ENCODE data around the gene NUP93. TPM values are rescaled to one million over a fixed set of nuclear protein-coding genes. Genes with fewer than 3 reads are reported as not detected.
A peak's percentile ranks its signal among the peaks of the same experiment; 100 is the strongest.

The NUP93 gene
- 10 to 100 TPM; 21.6 to 55.5 (median 37.7) TPM for total RNA-seq

DNA sequence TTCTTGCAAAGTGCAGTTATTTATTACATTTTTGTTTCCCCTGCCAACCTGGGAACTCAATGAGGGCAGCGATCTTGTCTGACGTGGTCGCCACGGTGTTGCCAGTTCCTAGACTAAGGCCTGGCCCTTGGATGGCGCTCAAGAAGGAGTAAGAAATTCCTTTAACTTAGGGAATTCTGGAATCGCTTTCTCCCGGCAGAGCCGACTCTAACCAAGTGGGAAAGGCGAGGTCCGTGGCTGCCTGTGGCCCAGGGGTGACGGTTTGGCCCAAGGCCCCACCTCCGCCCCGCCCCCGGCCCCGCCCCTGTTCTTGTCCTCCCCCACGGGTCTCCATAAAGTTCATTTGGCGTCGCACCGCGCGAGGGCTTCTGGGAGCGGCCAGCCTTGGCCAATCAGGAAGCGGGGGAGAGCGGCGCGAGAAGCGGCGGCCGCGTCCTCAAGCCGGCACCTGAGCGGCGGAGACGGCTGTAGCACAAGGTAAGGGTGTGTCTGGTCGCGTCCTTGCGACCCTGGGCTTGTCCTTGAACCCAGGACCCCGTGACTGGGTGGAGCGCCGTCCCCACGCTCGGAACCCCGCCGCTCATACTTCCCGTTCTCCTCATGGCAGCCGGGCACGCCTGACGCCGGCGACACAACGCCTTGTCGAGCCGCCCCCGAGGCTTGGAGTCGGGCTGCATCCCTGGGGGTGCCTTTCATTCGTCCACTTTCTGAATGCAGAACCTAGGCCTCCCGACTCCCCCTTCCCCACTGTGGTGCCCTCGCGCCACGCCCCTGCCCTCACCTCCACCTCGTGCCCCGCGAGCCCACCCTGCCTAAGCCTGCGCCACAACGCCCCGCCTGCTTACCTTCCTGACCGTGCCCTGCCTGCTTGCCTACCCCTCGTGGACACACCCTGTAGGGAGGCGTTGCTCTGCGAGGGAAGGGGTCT lies at the start of gene NUP93:
NUP93 (plus strand) TSS at position 395 of the 928 bp plus-strand sequence. CDS start 18,119 bp downstream, outside the sequence.
- ATAC-seq (ENCODE audit: low FRiP score) (peak; percentile 96), DNase-seq (ENCODE audit: low spot score) (peak; percentile 71)
- TF ChIP-seq, protein P1, sequence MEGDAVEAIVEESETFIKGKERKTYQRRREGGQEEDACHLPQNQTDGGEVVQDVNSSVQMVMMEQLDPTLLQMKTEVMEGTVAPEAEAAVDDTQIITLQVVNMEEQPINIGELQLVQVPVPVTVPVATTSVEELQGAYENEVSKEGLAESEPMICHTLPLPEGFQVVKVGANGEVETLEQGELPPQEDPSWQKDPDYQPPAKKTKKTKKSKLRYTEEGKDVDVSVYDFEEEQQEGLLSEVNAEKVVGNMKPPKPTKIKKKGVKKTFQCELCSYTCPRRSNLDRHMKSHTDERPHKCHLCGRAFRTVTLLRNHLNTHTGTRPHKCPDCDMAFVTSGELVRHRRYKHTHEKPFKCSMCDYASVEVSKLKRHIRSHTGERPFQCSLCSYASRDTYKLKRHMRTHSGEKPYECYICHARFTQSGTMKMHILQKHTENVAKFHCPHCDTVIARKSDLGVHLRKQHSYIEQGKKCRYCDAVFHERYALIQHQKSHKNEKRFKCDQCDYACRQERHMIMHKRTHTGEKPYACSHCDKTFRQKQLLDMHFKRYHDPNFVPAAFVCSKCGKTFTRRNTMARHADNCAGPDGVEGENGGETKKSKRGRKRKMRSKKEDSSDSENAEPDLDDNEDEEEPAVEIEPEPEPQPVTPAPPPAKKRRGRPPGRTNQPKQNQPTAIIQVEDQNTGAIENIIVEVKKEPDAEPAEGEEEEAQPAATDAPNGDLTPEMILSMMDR (IDR thresholded peaks at IDR 0.05), result no peak

DNA sequence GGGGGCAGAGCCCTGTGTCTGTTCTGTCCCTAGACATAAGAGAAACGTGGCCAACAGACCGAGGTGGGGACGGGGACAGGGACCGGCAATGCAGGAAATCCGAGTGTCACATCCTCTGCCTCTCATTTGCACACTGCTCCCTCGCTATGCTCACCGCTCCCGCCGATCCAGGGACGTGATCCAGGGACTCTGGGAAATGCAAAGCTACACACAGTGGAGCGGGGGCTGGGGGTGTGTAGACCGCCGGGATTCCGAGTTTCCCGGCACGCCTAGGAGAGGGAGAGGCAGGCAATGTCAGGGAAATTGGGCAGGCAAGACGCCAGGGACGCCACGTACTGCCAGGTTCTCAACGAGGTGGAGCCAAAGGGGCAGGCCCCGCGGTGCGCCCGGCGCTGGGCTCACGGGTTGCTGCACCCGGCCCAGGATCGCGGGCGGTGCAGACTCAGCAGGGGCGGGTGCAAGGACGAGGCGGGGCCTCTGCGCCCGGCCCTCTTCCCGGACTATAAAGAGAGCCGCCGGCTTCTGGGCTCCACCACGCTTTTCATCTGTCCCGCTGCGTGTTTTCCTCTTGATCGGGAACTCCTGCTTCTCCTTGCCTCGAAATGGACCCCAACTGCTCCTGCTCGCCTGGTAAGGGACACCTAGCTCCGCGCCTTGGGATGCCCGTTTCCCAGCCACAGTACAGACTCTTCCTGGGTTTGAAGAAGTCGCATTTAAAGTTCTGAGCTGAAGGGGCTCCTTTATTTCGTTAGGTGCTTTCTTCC lies 47.8 kb upstream of the NUP93 start, which contains the start of gene MT1X:
MT1X (plus strand) TSS at position 532 of the 764 bp plus-strand sequence; CDS start at position 603, 71 bp downstream.
- ATAC-seq (ENCODE audit: low FRiP score), result peak; percentile 93
- TF ChIP-seq, protein P1 (IDR thresholded peaks at IDR 0.05), result no peak
- DNase-seq (ENCODE audit: low spot score), result peak; percentile 92

DNA sequence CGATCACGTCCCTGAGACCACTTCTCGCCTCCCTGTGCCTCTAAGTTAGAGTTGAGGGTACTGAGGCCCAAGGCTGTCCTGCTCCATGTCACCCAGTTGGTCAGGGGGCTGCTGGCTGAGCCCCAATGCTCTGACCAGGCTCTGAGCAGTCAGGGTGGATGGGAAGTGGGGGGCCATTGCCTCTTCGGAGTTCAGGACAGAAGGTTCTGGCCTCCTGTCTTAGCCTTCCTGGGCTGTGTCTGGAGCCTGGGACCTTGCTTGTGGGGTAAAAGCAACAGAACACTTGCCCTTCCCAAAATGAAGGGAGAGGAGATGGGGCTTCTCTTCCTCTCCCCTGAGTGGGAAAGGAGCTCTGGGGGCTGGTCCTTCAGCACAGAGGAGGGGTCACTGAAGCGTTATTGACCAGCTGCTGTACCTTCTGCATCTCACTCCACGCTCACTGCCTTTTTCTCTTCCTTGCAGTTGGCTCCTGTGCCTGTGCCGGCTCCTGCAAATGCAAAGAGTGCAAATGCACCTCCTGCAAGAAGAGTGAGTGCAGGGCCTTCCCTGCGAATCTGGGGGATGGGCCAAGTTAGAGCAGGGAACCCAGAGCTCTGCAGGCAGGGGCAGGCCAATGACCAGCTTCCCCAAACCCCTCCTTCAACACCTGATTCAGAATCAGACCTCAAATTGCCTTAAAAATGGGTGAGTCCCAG lies 47.1 kb upstream of the NUP93 start:
- no peak for DNase-seq (ENCODE audit: low spot score)
- no peak for ATAC-seq (ENCODE audit: low FRiP score)
- TF ChIP-seq, protein P1 (IDR thresholded peaks at IDR 0.05), result no peak

DNA sequence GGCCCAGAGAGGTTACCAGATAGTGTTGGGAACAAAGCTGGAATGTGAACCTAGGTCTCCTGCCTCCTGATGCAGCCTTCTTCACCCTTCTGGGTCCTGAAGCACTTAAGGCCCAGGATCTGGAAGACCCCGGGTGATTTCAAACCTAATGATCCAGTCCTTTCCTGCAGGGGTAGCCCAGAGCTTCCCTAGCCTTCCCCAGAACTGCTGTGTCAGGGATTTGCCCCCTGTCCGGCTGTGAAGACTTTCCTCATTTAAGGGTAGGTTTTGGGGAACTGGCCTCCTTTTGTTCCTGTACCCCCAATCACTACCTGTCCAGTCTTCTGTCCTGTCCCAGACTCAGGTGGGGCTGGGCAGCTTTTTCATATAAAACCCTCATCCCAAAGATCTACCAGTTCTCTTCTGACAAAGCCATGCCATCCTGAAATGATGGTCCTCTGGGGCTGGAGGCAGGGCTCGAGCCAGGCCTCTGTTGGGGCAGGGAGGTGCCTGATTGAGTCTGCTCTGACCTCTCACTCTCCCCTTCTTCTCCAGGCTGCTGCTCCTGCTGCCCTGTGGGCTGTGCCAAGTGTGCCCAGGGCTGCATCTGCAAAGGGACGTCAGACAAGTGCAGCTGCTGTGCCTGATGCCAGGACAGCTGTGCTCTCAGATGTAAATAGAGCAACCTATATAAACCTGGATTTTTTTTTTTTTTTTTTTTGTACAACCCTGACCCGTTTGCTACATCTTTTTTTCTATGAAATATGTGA lies 46.3 kb upstream of the NUP93 start:
- ATAC-seq (ENCODE audit: low FRiP score) (no peak), DNase-seq (ENCODE audit: low spot score) (no peak)

DNA sequence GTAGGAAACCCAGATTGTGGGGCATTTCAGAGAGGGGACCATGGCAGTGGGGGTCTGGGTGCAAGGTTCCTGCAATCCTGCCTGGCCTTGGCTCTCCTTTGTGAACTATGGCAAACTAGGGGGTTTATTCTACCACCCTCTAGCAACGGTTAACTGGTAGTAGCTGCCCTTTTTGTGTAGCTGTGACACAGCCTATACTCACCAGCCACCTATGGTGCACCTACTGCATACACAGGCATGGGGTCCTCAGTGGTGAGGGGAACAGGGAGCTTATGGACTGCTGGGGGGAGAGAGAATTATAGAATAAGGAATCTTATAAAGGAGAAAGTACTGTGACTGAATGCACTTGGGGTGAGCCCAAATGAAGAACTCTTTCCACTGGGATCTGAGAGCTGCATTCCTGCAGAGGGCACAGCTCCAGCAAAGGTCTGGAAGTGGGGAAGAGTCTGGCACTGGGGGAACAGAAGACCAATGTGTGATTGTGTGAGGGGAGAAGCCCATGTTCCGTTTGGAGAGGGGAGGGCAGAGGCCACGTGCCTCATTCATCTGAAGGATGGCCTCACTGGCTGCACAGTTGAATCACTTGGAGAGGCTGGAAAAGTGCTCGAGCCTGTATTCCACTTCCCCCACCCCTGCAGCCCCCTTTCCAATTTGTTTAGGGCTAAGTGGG lies 45.5 kb upstream of the NUP93 start:
- DNase-seq (ENCODE audit: low spot score), result no peak
- ATAC-seq (ENCODE audit: low FRiP score), result peak; percentile 9
- TF ChIP-seq, protein P1 (IDR thresholded peaks at IDR 0.05), result no peak

More for the DNA sequence above, 46.3 kb upstream of the NUP93 start:
- TF ChIP-seq, protein P1 (IDR thresholded peaks at IDR 0.05), result no peak
